DOHH2 (cell line): ENCODE results near the gene GAK.

Experiments
- CTCF ChIP-seq: fragments of 200-600 bp; sonication (generic); IDR thresholded peaks from one replicate; pipeline ENCODE4 v1.5.1; 2014; ENCODE audit warnings: antibody characterized with exemption, mild to moderate bottlenecking, low read depth, low read length; ENCODE audit not compliant: poor library complexity, severe bottlenecking
- EZH2phosphoT487 ChIP-seq: fragments of 200-600 bp; sonication (generic); IDR thresholded peaks from 2 replicates; pipeline ENCODE4 v1.6.1; 2017; ENCODE audit warnings: borderline replicate concordance, mild to moderate bottlenecking, antibody characterized with exemption, low read length, moderate library complexity, mixed read lengths

- no peak for TF ChIP-seq CTCF
- no peak for TF ChIP-seq EZH2phosphoT487
Observed at GRCh38 chr4:853416-853781, 78.7 kb downstream of the GAK start.
